Activated T-helper 17 cell treated with anti-CD3 and anti-CD28 coated beads, Interleukin-2, amount 50 U/mL, for 72 hours (primary cell): Measurements from ENCODE around the gene PNPLA7. TPM values are rescaled to one million over a fixed set of nuclear protein-coding genes. Genes with fewer than 3 reads are reported as not detected.
"Not testable (repeated sequence)": the region's sequence is repeated elsewhere in the genome, so short reads cannot be mapped to it uniquely, and the experiment has no call there.

ENCODE experiments used
- ATAC-seq: fragments of 150-1000 bp; cut with Tn5 transposase; replicated peaks from 2 replicates; pipeline ENCODE4 v1.10.0; 2021; ENCODE audit warnings: mild to moderate bottlenecking, moderate library complexity
- H3K27ac Mint-ChIP-seq: one replicate; pipeline ENCODE4 v1.8.0; 2022; ENCODE audit warnings: mixed read lengths
- H3K27me3 Mint-ChIP-seq: one replicate; pipeline ENCODE4 v1.8.0; 2022; ENCODE audit warnings: mixed read lengths
- H3K36me3 Mint-ChIP-seq: one replicate; pipeline ENCODE4 v1.8.0; 2022; ENCODE audit warnings: low read depth, mild to moderate bottlenecking, mixed read lengths
- H3K4me1 Mint-ChIP-seq: one replicate; pipeline ENCODE4 v1.8.0; 2022; ENCODE audit warnings: mixed read lengths
- H3K4me3 Mint-ChIP-seq: one replicate; pipeline ENCODE4 v1.8.0; 2022; ENCODE audit warnings: mild to moderate bottlenecking, mixed read lengths
- H3K9me3 Mint-ChIP-seq: one replicate; pipeline ENCODE4 v1.8.0; 2022; ENCODE audit warnings: mixed read lengths
- total RNA-seq, 2 donors: library from RNA; stranded (reverse); gene quantifications; one replicate each; pipeline ENCODE4 v1.2.3, GENCODE V29; 2022

PNPLA7 gene
- total RNA-seq, 2 donors from 2014 or later, result 2.9 to 5.1 TPM

GRCh38 chr9:137480686-137481683, 69.2 kb downstream of the PNPLA7 start:
- Mint-ChIP-seq H3K4me1 (no peaks in the 10 kb centered on the region), H3K36me3 (no peaks in the 10 kb centered on the region), H3K4me3 (no peak overlapping the region), H3K27ac (no peak overlapping the region), H3K27me3 (no peaks in the 10 kb centered on the region), H3K9me3 (peaks cover 4% of the 10 kb centered on the region)
- no peak for ATAC-seq

GRCh38 chr9:137479892-137480685, 70.1 kb downstream of the PNPLA7 start:
- H3K9me3 Mint-ChIP-seq, result peaks cover 8% of the 10 kb centered on the region
- H3K27ac Mint-ChIP-seq, result no peak overlapping the region
- H3K27me3 Mint-ChIP-seq, result no peaks in the 10 kb centered on the region
- H3K4me1 Mint-ChIP-seq, result no peaks in the 10 kb centered on the region
- no peak overlapping the region for H3K4me3 Mint-ChIP-seq
- ATAC-seq, result no peak
- no peaks in the 10 kb centered on the region for H3K36me3 Mint-ChIP-seq

- H3K27me3 Mint-ChIP-seq, result no peaks in the 10 kb centered on the region
- H3K36me3 Mint-ChIP-seq, result no peaks in the 10 kb centered on the region
- peaks cover 10% of the 10 kb centered on the region for H3K9me3 Mint-ChIP-seq
- no peak overlapping the region for H3K27ac Mint-ChIP-seq
- no peak for ATAC-seq
- no peak overlapping the region for H3K4me3 Mint-ChIP-seq
- H3K4me1 Mint-ChIP-seq, result no peaks in the 10 kb centered on the region
These were observed 71.0 kb downstream of the PNPLA7 start for GRCh38 chr9:137478962-137479861.

GRCh38 chr9:137478613-137478961, 71.6 kb downstream of the PNPLA7 start:
- peaks cover 12% of the 10 kb centered on the region for H3K9me3 Mint-ChIP-seq
- no peak for ATAC-seq
- no peaks in the 10 kb centered on the region for H3K27me3 Mint-ChIP-seq
- no peak overlapping the region for H3K27ac Mint-ChIP-seq
- H3K4me3 Mint-ChIP-seq, result no peak overlapping the region
- no peaks in the 10 kb centered on the region for H3K36me3 Mint-ChIP-seq
- no peaks in the 10 kb centered on the region for H3K4me1 Mint-ChIP-seq

GRCh38 chr9:137477778-137478612, 72.2 kb downstream of the PNPLA7 start:
- H3K27me3 Mint-ChIP-seq, result no peaks in the 10 kb centered on the region
- H3K4me3 Mint-ChIP-seq, result no peak overlapping the region
- H3K9me3 Mint-ChIP-seq, result peaks cover 16% of the 10 kb centered on the region
- no peak overlapping the region for H3K27ac Mint-ChIP-seq
- no peaks in the 10 kb centered on the region for H3K4me1 Mint-ChIP-seq
- H3K36me3 Mint-ChIP-seq, result no peaks in the 10 kb centered on the region
- ATAC-seq, result no peak

GRCh38 chr9:137476856-137477255, 73.3 kb downstream of the PNPLA7 start:
- Mint-ChIP-seq H3K27me3 (no peaks in the 10 kb centered on the region), H3K4me1 (no peaks in the 10 kb centered on the region), H3K36me3 (no peaks in the 10 kb centered on the region), H3K9me3 (peaks cover 18% of the 10 kb centered on the region), H3K4me3 (no peak overlapping the region), H3K27ac (no peak overlapping the region)
- ATAC-seq, result no peak

GRCh38 chr9:137475666-137476065, 74.5 kb downstream of the PNPLA7 start:
- ATAC-seq, result no peak
- Mint-ChIP-seq H3K27ac (no peak overlapping the region), H3K4me3 (no peak overlapping the region), H3K4me1 (peaks cover 3% of the 10 kb centered on the region), H3K36me3 (no peaks in the 10 kb centered on the region), H3K27me3 (no peaks in the 10 kb centered on the region), H3K9me3 (peaks cover 18% of the 10 kb centered on the region)

GRCh38 chr9:137474271-137474670, 75.9 kb downstream of the PNPLA7 start:
- no peak overlapping the region for H3K4me3 Mint-ChIP-seq
- no peak overlapping the region for H3K27ac Mint-ChIP-seq
- peaks cover 4% of the 10 kb centered on the region for H3K4me1 Mint-ChIP-seq
- H3K9me3 Mint-ChIP-seq, result peaks cover 18% of the 10 kb centered on the region
- H3K27me3 Mint-ChIP-seq, result no peaks in the 10 kb centered on the region
- no peak for ATAC-seq
- H3K36me3 Mint-ChIP-seq, result no peaks in the 10 kb centered on the region

- no peaks in the 10 kb centered on the region for H3K36me3 Mint-ChIP-seq
- peaks cover 12% of the 10 kb centered on the region for H3K9me3 Mint-ChIP-seq
- H3K27me3 Mint-ChIP-seq, result no peaks in the 10 kb centered on the region
- H3K27ac Mint-ChIP-seq, result no peak overlapping the region
- no peak for ATAC-seq
- peaks cover 4% of the 10 kb centered on the region for H3K4me1 Mint-ChIP-seq
- H3K4me3 Mint-ChIP-seq, result no peak overlapping the region
These were observed 79.4 kb downstream of the PNPLA7 start for GRCh38 chr9:137470785-137471184.

GRCh38 chr9:137467896-137468295, 82.3 kb downstream of the PNPLA7 start:
- no peak overlapping the region for H3K4me3 Mint-ChIP-seq
- no peak for ATAC-seq
- H3K9me3 Mint-ChIP-seq, result peaks cover 1% of the 10 kb centered on the region
- H3K27me3 Mint-ChIP-seq, result no peaks in the 10 kb centered on the region
- H3K27ac Mint-ChIP-seq, result no peak overlapping the region
- H3K4me1 Mint-ChIP-seq, result peaks cover 4% of the 10 kb centered on the region
- no peaks in the 10 kb centered on the region for H3K36me3 Mint-ChIP-seq

GRCh38 chr9:137467161-137467581, 83.0 kb downstream of the PNPLA7 start:
- no peaks in the 10 kb centered on the region for H3K27me3 Mint-ChIP-seq
- H3K27ac Mint-ChIP-seq, result peak overlapping the region; percentile 17
- ATAC-seq, result no peak
- H3K36me3 Mint-ChIP-seq, result no peaks in the 10 kb centered on the region
- H3K4me3 Mint-ChIP-seq, result no peak overlapping the region
- no peaks in the 10 kb centered on the region for H3K9me3 Mint-ChIP-seq
- peaks cover 4% of the 10 kb centered on the region for H3K4me1 Mint-ChIP-seq

- not testable (repeated sequence) for H3K27me3 Mint-ChIP-seq, H3K9me3 Mint-ChIP-seq, ATAC-seq, H3K36me3 Mint-ChIP-seq, H3K4me1 Mint-ChIP-seq, H3K4me3 Mint-ChIP-seq
- peak overlapping the region; percentile 17 for H3K27ac Mint-ChIP-seq
These were observed 83.7 kb downstream of the PNPLA7 start for GRCh38 chr9:137466389-137467085.
